CD14-positive monocyte (primary cell): Measurements from ENCODE around the gene TMEM232. TPM values are rescaled to one million over a fixed set of nuclear protein-coding genes. Genes with fewer than 3 reads are reported as not detected.

Experiments used
- DNase-seq, 3 donors: peaks; one replicate each; pipeline ENCODE4 v3.0.0-alpha.2; 2011 to 2022
- H2AFZ ChIP-seq: 2 replicates; pipeline ENCODE4 v1.6.0; 2012; ENCODE audit warnings: mild to moderate bottlenecking, low read depth, low read length, inconsistent platforms; ENCODE audit not compliant: insufficient read depth, poor library complexity, severe bottlenecking
- H3K27ac ChIP-seq, 2 donors: 1 replicate in 1 of 2; 2 replicates in 1 of 2; pipeline ENCODE4 v1.5.1; 2012 to 2013; ENCODE audit warnings: low read length in 2 of 2, control low read depth in 1 of 2, inconsistent platforms in 1 of 2, low read depth in 1 of 2, mild to moderate bottlenecking in 1 of 2
- H3K27me3 ChIP-seq, 2 donors: one replicate each; pipeline versions ENCODE4 v1.6.0 to v1.6.1; 2011 to 2013; ENCODE audit warnings: low read length in 2 of 2; ENCODE audit not compliant: control insufficient read depth in 2 of 2, insufficient read depth in 2 of 2
- H3K36me3 ChIP-seq, 2 donors: replicated peaks in 1 of 2; 1 replicate in 1 of 2; 2 replicates in 1 of 2; pipeline versions ENCODE4 v1.5.1 to v1.6.1; 2012 to 2013; ENCODE audit warnings: low read length in 2 of 2, control low read depth in 1 of 2, inconsistent platforms in 1 of 2, mild to moderate bottlenecking in 1 of 2; ENCODE audit not compliant: insufficient read depth in 2 of 2, control insufficient read depth in 1 of 2
- H3K4me1 ChIP-seq, 2 donors: 1 replicate in 1 of 2; 2 replicates in 1 of 2; pipeline versions ENCODE4 v1.5.1 to v1.6.1; 2012 to 2013; ENCODE audit warnings: low read length in 2 of 2, control low read depth in 1 of 2, inconsistent platforms in 1 of 2, mild to moderate bottlenecking in 1 of 2, moderate library complexity in 1 of 2; ENCODE audit not compliant: insufficient read depth in 2 of 2, control insufficient read depth in 1 of 2
- H3K4me2 ChIP-seq: replicated peaks from 2 replicates; pipeline ENCODE3; 2012; ENCODE audit warnings: low read length, moderate library complexity, mild to moderate bottlenecking; ENCODE audit not compliant: poor library complexity, severe bottlenecking; ENCODE audit errors: extremely low read depth
- H3K4me3 ChIP-seq, 3 experiments: fragments of 200-600 bp in 1 of 3; sonication (generic) in 1 of 3; replicated peaks in 1 of 3; 1 replicate in 2 of 3; 2 replicates in 1 of 3; pipeline ENCODE4 v1.5.1; 2011 to 2013; ENCODE audit warnings: low read length in 3 of 3, mild to moderate bottlenecking in 3 of 3, control low read depth in 2 of 3, low read depth in 2 of 3, inconsistent platforms in 1 of 3, moderate library complexity in 1 of 3
- H3K79me2 ChIP-seq: 2 replicates; pipeline ENCODE4 v1.6.0; 2012; ENCODE audit warnings: mild to moderate bottlenecking, control low read depth, inconsistent platforms, low read length, moderate library complexity; ENCODE audit not compliant: insufficient read depth
- H3K9ac ChIP-seq: 2 replicates; pipeline ENCODE4 v1.6.0; 2017; ENCODE audit warnings: low read length, mild to moderate bottlenecking; ENCODE audit not compliant: insufficient read depth, poor library complexity, severe bottlenecking
- H3K9me3 ChIP-seq, 2 donors: replicated peaks in 1 of 2; 1 replicate in 1 of 2; 2 replicates in 1 of 2; pipeline versions ENCODE4 v1.5.1 to v1.6.1; 2012 to 2013; ENCODE audit warnings: low read length in 2 of 2, control low read depth in 1 of 2; ENCODE audit not compliant: control insufficient read depth in 1 of 2, insufficient read depth in 1 of 2
- H4K20me1 ChIP-seq: 2 replicates; pipeline ENCODE4 v1.6.0; 2012; ENCODE audit warnings: mild to moderate bottlenecking, low read length, control low read depth, moderate library complexity; ENCODE audit not compliant: insufficient read depth
- H3K27ac Mint-ChIP-seq, 7 donors: one replicate each; pipeline ENCODE4 v1.8.0; 2020; ENCODE audit warnings: mild to moderate bottlenecking in 7 of 7, mixed read lengths in 7 of 7, moderate library complexity in 6 of 7, inconsistent platforms in 2 of 7
- H3K27me3 Mint-ChIP-seq, 3 donors: one replicate each; pipeline ENCODE4 v1.8.0; 2021 to 2022; ENCODE audit warnings: low read depth in 3 of 3, mild to moderate bottlenecking in 3 of 3, mixed read lengths in 3 of 3, moderate library complexity in 3 of 3, inconsistent platforms in 1 of 3
- H3K36me3 Mint-ChIP-seq, 2 donors: one replicate each; pipeline ENCODE4 v1.8.0; 2020; ENCODE audit warnings: mixed read lengths in 2 of 2, inconsistent platforms in 1 of 2, mild to moderate bottlenecking in 1 of 2
- H3K4me1 Mint-ChIP-seq: one replicate; pipeline ENCODE4 v1.8.0; 2020; ENCODE audit warnings: mild to moderate bottlenecking, mixed read lengths
- H3K4me3 Mint-ChIP-seq, 2 donors: one replicate each; pipeline ENCODE4 v1.8.0; 2020; ENCODE audit warnings: mild to moderate bottlenecking in 2 of 2, mixed read lengths in 2 of 2, moderate library complexity in 1 of 2
- H3K9me3 Mint-ChIP-seq, 7 donors: one replicate each; pipeline ENCODE4 v1.8.0; 2020 to 2022; ENCODE audit warnings: mixed read lengths in 7 of 7, mild to moderate bottlenecking in 6 of 7, moderate library complexity in 6 of 7, inconsistent platforms in 2 of 7
- CTCF ChIP-seq: fragments of 200-600 bp; IDR thresholded peaks from one replicate; pipeline ENCODE4 v1.8.0; 2022; ENCODE audit warnings: antibody characterized with exemption, mild to moderate bottlenecking
- WGBS: methylation state at CpG from one replicate; pipeline ENCODE4 v1.1.5; 2013; ENCODE audit warnings: missing lambda C conversion rate; ENCODE audit not compliant: insufficient coverage; 5-methylcytosine and 5-hydroxymethylcytosine counted together
- intact Hi-C, 2 donors: fragments of 100-400 bp; cut with micrococcal nuclease; formaldehyde crosslinking; loops; one replicate each; pipeline versions ENCODE4 v1.15.0 to v1.15.1; 2023
- polyA plus RNA-seq, 3 donors: library from polyadenylated mRNA; depleted of rRNA in 1 of 3; unstranded in 2 of 3; stranded (reverse) in 1 of 3; fragments of 300-500 nt in 2 of 3; fragments of >200 nt in 1 of 3; fragmentation: Illumina TruSeq in 2 of 3; gene quantifications; 1 replicate in 2 of 3; 2 replicates in 1 of 3; pipeline ENCODE4 v1.2.3, GENCODE V29; 2012 to 2021

The TMEM232 gene
- polyA plus RNA-seq, 3 donors = 0.04 to 1.4 (median 0.59) TPM

- Histone ChIP-seq H3K4me2 (no peak overlapping the region), H3K27me3 (no peaks in the 10 kb centered on the region), H3K9me3 (no peaks in the 10 kb centered on the region), H3K79me2 (no peaks in the 10 kb centered on the region), H4K20me1 (no peaks in the 10 kb centered on the region), H3K4me1 (no peaks in the 10 kb centered on the region), H2AFZ (no peak overlapping the region), H3K9ac (no peak overlapping the region), H3K27ac (no peak overlapping the region), H3K4me3 (no peak overlapping the region), H3K36me3 (no peaks in the 10 kb centered on the region)
- H3K4me1 Mint-ChIP-seq = no peaks in the 10 kb centered on the region
- H3K4me3 Mint-ChIP-seq = no peak overlapping the region
- H3K27ac Mint-ChIP-seq = no peak overlapping the region
- DNase-seq = no peak
- intact Hi-C loops = no loop called here
- H3K36me3 Mint-ChIP-seq = no peaks in the 10 kb centered on the region
- TF ChIP-seq CTCF = no peak
- H3K27me3 Mint-ChIP-seq = no peaks in the 10 kb centered on the region
- WGBS = 93% methylated on average over 3 of the region's 3 CpGs
- peaks cover 0 to 7% (median 2%) of the 10 kb centered on the region in 7 donors for H3K9me3 Mint-ChIP-seq
Observed at GRCh38 chr5:110638970-110639902, 87.2 kb downstream of the TMEM232 start.

GRCh38 chr5:110634475-110634874 is 92.0 kb downstream of the TMEM232 start:
- no peak for TF ChIP-seq CTCF
- Histone ChIP-seq H3K79me2 (no peaks in the 10 kb centered on the region), H3K36me3 (no peaks in the 10 kb centered on the region), H4K20me1 (no peaks in the 10 kb centered on the region), H3K4me1 (no peaks in the 10 kb centered on the region), H3K4me3 (no peak overlapping the region), H3K9ac (no peak overlapping the region), H3K9me3 (no peaks in the 10 kb centered on the region), H3K27ac (no peak overlapping the region), H2AFZ (no peak overlapping the region), H3K4me2 (no peak overlapping the region), H3K27me3 (no peaks in the 10 kb centered on the region)
- intact Hi-C loops = no loop called here
- Mint-ChIP-seq H3K27me3 (peaks cover 0 to 1% (median 0%) of the 10 kb centered on the region in 3 donors), H3K36me3 (no peaks in the 10 kb centered on the region), H3K9me3 (peaks cover 0 to 8% (median 2%) of the 10 kb centered on the region in 7 donors), H3K27ac (peak overlapping the region in 1 of 7 donors; percentile 16), H3K4me3 (no peak overlapping the region), H3K4me1 (no peaks in the 10 kb centered on the region)
- no peak for DNase-seq
